GM15510 (cell line): Measurements from ENCODE around the gene UNC13B.

ENCODE experiments used
- POLR2A ChIP-seq: IDR thresholded peaks from 3 replicates; pipeline ENCODE4 v1.6.1; 2011; ENCODE audit warnings: borderline replicate concordance; ENCODE audit not compliant: insufficient read length; ENCODE audit errors: extremely low read depth

The UNC13B gene

DNA sequence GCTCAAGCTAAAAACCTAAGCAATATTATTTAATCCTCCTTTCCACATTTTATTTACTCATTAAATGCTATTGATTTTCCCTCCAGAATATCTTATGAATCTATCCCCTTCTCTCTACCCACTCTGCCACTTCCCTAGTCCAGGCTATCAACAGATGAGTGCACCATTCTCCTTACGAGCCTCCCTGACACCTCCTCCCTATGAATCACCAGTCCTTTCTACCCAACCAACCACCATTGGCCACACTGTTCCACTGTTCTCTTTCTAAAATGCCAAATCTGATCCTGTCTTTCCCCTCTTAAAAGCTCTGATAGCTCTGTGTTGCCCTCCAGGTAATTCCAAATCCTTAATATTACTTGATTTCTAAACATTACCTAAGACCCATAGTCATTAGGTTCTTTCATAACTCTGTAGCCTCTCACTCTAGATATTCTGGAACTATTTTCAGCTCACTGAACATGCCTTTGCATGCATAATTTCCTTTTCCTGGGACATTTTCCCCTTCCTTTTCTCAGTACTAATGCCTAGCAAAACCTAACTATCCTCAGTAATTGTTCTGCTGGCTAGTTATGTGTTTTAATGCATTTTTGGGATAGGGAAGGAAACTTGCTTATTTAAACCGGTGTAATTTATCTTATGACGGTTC lies 126.3 kb downstream of the UNC13B start:
- no peak for TF ChIP-seq POLR2A

DNA sequence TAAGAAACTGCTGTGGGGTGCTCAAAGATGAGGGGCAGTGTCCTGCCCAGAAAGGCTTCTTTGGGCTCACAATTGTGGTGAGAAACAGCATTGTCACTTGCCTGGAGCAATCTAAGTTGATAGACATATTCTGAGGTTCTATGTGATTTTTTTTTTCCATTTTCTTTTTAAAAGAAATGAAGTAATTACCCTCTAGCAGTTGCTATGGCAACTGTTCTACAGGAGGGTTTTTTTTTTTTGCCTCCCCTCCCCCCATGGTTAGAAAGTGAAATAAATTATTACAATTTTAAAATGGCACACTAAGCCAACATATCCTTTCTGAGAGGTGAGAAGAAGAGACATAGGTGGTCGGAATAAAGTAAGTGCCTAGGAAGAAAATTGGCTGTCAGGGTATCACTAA lies 127.0 kb downstream of the UNC13B start:
- no peak for TF ChIP-seq POLR2A

DNA sequence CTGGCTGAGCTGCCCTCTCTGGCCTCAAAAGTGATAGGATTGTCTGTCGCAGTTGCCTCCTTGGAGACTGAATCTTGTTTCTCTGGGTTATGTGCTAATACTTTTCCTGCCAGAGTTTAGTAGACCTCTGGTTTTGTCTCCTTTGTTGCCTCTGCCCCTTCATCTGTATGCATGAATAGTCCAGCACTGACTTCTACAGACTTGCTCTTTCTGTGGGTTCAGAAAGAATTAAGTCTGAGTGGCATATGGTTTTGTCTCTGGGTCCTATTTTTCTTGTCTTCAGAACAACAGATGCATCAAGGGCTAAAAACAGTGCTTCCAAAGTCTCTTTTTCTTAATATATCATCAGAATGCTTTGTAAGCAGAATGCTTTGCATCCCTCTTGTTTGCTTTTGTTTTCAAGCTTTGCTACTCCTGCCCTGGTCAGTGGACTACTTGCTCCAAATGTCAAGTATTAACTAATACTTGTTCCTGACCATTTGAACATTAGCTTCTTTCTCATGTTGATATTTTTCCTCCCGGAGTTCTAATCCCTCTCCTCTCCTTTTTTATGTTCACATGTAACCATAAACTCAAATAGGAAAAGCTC lies 131.7 kb downstream of the UNC13B start:
- no peak for TF ChIP-seq POLR2A

DNA sequence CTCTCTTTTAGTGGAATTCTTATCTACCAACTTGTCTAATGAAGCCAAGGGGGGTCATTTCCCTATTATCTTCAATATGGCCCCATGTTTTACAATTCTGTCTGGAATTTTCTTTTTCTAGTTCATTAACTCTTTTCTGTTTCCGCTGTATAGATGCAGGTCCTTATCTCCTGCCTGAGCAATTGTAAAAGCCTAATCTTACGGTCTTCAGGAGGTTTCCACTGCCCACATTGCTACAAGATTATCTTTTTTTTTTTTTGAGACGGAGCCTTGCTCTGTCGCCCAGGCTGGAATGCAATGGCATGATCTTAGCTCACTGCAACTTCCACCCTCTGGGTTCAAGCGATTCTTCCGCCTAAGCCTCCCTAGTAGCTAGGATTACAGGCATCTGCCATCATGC lies 132.3 kb downstream of the UNC13B start:
- no peak for TF ChIP-seq POLR2A

DNA sequence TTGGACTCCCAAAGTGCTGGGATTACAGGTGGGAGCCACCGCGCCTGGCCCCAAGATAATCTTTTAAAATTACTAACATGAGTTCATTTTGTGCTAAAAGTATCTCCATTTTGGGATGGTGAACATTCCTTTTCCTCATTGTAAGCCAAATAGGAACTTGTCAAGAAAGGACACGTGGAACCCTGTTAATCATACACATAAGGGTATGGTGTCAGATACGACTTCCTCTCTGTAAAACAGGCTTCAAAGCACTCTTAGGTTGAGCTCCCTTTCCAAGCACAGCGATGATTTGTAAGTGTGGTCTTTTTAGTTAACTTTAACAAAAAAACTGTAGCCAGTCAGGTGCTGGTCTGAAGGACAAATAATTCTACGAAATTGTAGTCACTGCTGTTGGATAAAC lies 132.7 kb downstream of the UNC13B start:
- TF ChIP-seq POLR2A: no peak

DNA sequence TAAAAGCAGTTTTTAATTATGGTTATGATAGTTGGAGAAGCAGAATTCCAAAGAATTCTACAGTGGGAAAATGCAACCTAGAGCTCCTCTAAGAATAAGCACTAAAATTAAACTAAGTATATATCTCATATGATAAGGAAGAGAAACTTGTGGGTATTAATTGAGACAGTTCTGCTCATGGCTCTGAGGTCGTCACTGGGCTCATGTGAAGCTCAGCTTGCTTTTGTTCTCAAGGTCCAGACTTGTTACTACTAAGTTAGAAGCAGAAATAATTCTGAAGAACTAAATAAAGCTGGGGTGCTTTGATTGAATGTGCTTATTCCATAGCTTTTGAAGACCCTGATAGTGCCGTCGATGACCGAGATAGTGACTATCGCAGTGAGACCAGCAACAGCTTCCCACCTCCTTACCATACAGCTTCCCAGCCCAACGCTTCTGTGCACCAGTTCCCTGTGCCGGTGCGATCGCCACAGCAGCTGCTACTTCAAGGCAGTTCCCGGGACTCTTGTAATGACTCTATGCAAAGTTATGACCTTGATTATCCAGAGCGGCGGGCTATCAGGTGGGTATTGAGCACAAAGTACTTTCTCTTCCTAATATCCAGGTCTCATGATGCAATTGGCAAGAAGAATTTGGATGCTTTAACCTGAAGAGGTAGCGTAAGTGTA lies 133.7 kb downstream of the UNC13B start:
- no peak for TF ChIP-seq POLR2A

DNA sequence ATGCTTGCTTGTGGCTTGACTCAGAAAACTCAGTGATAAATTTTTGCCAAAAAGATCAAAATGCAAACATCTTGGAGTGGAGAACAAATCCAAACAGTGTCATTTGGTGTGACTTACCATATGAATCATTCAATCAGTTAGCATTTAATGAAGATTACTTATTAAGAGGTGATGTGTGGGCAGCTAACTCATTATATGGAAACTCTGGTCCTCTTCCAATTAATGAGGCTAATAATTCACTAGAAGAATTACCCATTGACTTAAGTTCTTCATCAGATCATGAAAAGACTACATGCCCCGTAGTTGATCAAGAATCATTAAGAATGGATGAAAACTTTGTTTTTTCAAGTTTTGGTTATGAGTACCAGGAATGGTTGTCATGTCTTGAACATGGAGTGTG lies 141.8 kb downstream of the UNC13B start:
- no peak for TF ChIP-seq POLR2A

DNA sequence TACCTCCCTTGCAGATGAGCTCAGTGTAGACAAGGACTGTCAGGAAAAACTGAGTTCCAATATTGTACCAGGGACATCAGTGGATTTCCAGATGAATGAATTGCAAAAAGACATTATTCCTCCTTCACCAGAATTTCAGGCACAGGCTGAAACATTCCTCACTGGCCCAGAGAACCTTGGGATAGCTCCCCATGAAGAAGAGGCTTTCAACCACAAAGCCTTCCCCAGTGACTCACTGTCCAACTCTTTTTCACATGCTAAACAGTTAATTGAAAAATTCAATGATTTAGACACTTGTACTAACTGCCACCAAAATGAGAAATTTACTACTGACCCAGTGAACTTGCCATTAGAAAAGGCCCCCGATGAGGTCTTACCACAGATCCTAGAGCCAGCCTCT lies 144.5 kb downstream of the UNC13B start:
- no peak for TF ChIP-seq POLR2A

DNA sequence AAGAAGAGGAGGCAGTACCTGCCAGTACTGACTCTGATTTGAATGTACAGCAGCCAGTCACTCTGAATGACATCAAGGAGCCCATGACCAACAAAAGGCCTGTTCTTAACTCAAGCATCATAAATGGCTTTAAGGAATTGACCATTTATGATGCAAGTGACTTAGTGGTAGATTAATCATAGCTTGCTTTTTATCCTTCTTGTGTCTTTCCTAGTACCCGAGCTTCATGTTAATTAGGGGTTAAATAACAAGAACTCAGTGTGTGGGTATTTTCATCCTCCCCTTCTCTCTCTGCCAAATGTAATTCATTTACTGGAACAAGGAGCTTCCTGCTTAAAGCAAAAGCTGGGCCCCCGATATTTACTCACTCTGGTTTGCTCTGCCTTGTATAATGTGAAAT lies 146.5 kb downstream of the UNC13B start:
- no peak for TF ChIP-seq POLR2A

DNA sequence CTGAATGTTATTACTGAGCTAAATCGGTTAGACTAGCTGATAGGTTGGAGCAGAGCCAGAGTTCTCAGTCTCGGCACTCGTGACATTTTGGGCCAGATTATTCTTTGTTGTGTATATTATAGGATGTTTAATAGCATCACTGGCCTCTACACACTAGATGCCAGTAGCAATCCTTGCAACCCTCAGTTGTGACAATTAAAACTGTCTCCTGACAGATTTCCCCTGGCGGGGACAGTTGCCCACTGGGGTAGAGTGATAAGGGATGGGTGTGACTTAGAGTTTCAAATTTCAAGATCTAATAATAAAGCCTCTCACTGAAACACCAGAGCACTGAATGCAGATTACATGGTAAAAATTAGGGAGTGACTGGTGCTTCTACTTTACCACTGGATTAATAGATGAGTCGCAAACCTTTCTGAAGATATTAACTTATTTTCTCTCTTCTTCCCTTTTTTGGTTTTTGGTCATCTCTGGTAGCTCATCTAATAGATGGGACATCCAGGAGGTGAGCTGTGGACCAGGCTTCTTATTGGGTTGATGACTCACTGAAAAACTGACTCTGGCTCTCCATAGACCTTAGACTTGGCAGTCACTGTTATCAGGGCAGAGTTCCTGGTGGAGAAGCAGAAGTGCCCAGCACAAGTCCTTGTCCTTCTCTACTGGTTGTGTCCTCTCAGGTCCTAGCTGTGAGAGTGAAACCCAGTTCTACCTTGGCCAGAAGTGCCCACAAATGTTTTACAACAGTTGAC lies 150.3 kb downstream of the UNC13B start:
- TF ChIP-seq POLR2A: no peak

DNA sequence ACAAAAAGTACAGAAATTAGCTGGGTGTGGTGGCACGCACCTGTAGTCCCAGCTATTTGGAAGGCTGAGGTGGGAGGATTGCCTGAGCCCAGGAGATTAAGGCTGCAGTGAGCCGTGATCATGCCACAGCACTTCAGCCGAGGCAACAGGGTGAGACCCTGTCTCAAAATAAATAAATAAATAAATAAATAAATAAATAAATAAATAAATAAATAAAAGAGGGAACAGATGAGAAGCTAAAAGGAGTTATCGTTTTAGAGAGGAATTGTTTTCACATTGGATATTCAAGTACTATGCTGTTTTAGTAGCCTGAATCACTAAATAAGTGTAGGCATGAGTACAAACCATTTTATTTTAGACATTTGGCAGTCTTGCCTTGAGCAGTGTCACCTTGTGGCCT lies 151.7 kb downstream of the UNC13B start:
- no peak for TF ChIP-seq POLR2A

DNA sequence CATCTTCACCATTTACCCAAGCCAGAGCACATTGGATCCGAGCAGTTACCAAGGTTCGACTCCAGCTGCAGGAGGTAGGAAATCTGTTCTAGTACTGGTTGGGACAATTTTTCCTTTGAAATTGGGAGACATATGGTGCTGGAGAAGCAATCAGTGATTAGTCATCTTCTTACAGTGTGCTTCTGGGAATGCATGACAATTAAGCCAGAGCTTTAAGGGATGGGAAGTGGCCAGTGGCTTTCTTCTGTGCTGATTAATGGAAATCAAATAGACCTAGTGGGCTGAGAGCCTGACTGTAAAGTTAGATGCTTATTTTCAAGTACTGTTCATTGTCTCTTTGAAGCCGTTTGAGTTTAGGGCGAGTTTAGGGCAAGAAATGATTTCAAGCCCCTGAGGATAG lies 152.1 kb downstream of the UNC13B start:
- no peak for TF ChIP-seq POLR2A

DNA sequence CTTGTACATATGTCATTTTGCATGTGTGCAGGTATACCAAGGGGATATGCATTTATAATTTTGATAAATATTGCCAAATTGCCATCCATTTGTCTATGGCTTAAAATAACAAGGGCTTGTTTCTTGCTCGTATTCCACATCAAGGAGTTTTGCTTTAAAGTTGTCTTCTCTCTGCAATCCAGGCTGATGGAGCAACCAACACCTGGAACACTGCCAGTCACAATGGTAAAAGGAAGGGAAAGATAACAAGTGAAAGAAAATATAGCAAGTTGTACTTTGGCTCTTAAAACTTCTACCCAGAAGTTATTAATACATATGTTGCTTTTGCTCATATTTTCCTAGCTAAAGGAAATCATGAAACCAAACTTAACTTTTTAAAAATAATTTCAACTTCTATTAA lies 156.9 kb downstream of the UNC13B start:
- TF ChIP-seq POLR2A: no peak

DNA sequence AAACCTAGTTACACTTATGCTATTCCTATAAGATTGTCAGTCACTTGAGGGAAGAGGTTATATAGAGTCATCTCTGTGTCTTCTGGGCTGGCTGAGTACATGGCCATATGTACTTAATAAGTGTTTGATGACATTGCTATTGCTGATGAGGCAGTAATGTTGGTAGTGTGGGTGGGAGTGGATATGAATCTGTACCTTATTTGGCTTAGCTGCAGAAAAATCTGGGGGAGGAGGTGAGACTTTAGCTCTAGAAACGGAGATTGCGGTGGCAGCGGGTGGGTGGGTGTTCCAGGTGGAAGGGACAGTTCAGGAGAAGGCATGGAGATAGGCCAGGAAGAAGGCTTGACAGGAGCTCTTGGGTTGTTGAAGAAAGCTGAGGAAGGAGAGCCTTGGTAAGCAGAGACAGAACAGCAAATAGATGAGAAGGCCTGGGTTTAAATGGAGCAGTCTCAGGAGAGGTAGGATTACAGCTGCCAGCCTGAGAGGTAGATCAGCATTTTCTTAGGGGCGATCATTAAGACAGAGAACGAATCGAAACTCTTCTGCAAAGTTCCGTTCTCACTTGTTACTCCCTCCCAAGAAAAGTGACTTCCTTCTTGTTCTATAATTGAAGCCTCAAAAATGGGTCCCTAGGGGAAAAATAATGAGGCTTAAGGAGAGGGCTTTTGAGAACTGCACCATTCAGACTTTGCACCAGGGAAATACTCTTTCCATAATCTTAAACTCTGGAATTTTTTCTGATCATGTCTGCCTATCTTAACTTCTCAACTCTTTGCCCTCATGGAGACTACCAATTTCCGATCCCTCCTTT lies 160.5 kb downstream of the UNC13B start:
- no peak for TF ChIP-seq POLR2A

DNA sequence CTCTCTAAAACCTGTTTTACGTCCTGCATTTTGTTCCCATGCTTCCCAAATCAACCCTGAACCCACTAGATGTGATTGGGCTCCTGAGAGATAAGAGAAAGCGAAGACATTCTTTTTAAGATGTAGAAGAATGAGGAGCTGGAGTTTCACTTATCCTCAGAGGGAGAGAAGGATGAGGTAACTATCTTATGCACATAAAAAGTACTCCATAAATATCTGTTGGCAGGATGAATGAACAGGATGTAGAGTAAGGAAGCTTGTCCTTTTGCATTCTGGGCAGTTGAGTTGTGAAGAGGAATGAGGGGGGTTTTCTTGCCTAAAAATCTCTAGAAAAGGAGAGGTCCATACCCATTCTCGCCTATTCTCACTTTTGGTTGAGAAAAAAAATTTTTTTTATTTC lies 163.2 kb downstream of the UNC13B start:
- TF ChIP-seq POLR2A: no peak
